ENCODE results near the gene GNAL.
"Not testable (repeated sequence)": the region's sequence is repeated elsewhere in the genome, so short reads cannot be mapped to it uniquely, and the experiment has no call there.

The GNAL gene

DNA sequence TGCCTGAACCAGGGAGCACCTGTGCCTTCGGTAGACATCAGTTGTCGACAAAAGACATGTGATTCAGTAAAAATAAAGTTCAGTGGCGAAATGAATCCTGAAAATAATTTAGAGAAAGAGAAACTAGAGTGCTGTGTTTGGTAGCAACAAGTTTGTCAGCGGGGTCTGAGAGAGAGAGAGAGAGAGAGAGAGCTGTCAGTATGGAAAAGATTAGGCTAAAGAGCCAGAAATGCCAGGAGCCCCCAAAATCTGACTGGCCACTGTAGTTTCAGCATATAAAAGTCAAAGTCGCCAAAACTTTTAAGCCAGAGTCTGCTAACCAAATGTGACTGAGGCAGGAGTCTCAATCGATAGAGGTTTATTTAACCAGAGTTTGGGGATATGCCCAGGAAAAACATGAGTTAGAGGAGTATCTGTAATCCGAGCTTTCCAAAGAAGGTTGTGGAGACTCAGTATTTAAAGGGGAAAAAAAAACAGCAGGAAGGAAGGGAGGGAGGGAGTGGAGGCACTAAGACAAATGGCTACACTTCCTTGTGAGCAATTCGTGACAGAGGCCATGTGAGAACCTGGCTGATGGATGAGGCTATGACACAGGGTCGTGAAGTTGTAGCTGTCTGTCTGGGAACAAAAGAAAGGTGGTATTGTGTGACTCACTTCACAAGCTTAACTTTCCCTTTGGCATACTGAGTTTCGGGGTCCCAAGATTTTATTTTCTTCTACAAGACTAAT lies 20.5 kb upstream of the GNAL start:
- DNase-seq (ENCODE audit: low read depth in 2 of 2, low spot score in 1 of 2), result no peak

DNA sequence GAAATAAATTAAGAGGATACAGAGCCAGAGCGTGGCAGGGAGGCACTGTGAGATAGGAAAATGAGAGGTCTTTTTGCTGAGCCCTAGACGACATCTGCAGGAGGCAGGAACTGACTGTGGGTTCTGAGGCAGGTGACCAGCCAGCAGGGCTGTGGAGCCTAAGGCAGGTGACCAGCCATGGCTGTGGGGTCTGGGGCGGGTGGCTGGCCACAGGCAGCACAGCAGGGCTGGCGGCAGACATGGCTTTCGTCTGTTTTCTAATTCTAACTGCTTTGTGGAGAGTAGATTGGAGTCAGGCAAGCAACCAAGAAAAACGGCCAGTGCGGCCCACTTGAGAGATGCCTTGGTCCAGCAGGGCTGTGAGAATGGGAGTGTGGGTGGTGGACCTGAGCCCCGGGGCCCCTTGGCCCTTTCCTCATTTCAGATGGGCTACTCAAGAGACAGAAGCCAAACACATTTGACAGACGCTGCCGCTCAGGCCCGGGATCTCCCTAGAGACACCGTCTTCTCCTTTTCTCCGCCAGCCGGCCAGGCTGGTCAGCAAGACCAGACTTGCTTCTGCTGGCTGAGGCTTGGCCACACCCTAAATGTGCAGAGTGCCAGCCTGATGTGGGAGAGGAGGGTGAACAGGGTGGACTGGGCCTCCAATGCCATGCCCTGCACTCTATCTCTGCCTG lies 19.7 kb upstream of the GNAL start:
- no peak for DNase-seq (ENCODE audit: low read depth in 2 of 2, low spot score in 1 of 2)

DNA sequence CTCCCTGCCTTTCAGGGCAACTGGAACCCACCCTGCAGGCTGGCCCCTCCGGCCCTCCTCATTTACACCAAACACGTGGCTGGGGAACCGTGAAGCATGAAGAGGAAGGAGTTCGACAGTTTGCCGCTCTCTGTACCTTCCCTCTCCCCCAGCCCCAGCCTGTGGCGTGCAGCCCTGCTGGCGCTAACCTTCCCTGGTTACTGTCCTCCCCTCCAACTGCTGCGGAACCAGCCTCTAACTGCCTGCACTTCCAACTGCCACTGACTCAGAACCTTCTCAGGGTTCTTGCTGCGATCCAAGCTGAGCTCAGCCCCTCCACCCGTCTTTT lies 19.2 kb upstream of the GNAL start:
- no peak for DNase-seq (ENCODE audit: low read depth in 2 of 2, low spot score in 1 of 2)

DNA sequence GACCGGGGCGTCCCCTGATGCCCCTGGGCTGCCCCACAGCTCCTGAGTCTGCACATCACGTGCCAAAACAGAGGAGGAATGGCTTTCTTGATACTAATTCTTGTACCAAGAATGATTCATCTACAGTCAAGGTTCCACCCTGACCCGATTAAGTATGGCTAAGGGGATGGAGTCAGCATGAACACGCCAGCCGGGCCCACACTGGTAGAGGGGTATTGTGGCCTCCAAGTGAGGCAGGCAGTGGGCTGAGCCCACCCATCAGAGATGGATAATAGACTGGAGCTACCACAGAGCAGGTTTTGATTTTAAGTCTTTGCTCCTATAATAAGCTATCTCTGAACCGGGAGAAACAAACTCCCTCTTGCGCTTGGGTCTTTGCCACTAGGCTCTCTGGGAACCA lies 17.9 kb upstream of the GNAL start:
- DNase-seq (ENCODE audit: low read depth in 2 of 2, low spot score in 1 of 2), result no peak

DNA sequence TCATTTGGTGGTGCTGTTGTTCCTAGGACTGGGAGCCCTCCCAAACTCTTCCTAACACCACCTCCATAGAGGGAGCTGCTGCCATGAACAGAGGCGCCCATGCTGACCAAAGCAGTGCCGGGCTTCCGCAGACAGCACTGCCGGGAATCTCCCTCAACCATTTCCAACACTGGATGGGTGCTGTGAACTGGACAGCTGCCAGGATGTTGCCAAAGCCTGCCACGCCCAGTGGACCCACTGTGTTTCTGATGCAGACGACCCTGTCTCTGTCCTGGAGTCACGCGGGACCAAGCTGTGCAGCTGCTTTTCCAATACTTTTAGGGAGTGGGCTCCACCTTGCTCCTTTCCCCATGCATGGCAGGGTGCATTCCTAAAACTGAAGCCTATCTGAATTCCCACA lies 16.9 kb upstream of the GNAL start:
- no peak for DNase-seq (ENCODE audit: low read depth in 2 of 2, low spot score in 1 of 2)

DNA sequence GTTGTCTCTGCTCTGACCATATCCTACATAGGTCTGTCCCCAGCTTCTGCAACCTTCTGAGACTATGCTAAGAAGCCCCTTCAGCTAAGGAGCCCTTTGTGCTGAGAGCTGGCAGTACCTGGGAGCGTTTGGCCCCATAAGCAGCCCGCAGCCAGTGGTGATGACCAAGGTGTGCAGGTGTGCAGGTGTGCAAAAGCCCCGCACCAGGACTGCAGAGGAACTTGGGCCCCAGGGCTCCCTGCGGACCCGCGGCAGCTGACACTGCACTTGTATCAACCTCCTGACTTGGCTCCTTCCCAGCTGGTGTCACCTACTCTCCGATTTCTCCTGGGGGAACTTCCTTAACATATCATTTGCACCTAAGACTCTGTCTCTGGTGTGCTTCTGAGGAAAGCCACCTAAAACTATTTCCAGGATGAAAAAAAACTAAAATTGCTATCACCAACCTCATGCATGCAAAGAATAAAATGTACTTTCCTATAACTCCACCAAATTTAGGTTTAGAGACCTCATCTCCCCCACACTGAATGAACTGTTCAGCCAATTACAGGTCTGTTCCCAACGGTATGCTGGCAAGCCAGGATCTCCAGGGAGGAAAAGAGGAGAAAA lies 16.1 kb upstream of the GNAL start:
- DNase-seq (ENCODE audit: low read depth in 2 of 2, low spot score in 1 of 2), result no peak

DNA sequence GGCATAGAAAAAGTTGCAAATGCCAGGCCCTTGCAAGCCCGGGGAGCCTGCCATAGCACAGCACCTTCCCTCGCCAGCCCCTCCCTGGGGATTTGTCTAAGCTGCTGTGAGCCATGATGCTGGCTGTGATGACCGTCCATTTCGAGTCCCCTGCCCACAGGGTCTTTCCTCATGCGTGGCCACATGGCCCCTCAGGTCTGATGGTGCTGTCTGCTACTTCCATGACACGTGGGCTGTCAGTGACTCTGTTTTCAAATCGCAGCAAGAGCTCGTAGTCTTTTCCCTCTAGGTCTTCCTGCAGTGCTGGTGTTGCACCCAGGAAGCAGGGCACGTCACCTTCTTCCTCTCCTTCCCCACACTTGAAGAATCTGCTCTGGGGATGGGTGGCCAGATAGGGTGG lies 15.5 kb upstream of the GNAL start:
- no peak for DNase-seq (ENCODE audit: low read depth in 2 of 2, low spot score in 1 of 2)

DNA sequence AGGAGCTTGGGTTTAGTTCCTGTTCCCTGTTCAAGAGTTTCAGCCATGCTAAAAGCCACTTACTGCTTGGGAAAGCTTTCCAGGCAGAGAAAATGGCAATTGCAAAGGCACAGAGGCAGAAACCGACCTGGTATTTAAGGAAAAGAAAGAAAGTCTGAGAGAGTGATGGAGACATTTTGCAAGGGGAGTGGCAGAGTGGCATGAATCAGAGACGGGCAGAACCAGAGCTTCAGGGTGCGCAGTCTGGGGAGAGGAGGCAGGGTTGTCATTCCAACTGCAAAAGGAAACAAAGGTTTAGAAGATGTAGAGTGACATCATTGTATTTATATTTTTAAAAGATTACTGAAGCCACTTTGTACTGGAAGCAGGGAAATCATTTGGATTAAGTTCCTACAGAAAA lies 14.9 kb upstream of the GNAL start:
- DNase-seq (ENCODE audit: low read depth in 2 of 2, low spot score in 1 of 2), result no peak

DNA sequence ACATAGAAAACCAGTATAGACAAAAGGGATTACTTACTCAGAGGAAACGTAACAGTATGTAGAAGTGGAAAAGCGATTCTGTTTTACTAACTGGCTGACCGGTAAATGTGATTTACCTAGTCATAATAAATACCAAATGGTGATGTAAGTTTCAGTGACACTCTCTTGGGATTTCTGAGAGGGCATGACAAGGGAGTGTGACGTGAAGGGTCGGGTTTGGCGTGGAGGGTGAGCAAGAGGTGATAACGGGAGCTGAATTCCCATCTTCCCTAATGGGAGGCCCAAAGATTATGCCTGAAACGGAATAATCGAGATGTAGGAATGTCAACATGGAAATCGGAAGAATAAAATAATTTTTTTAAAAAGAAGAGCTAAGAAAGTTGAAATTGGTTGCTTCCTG lies 12.7 kb upstream of the GNAL start:
- no peak for DNase-seq (ENCODE audit: low read depth in 2 of 2, low spot score in 1 of 2)

DNA sequence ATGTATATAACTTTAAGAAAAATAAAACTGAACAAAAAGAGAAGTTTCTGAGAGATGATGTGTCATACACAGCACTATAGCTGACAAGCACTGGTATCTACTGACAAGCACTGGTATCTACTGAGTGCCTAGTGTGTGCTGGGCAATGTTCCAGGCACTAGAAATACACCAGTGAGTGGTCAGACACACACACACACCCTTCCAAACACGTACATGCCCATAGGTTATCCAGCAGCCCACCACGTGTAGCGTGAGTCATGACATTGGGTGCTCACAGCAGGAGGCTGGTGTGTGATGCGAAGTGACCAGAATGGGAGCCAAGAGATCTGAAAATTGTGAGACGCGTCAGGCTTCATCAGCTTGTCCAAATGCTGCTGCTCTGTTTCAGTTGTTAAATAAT lies 12.2 kb upstream of the GNAL start:
- no peak for DNase-seq (ENCODE audit: low read depth in 2 of 2, low spot score in 1 of 2)

DNA sequence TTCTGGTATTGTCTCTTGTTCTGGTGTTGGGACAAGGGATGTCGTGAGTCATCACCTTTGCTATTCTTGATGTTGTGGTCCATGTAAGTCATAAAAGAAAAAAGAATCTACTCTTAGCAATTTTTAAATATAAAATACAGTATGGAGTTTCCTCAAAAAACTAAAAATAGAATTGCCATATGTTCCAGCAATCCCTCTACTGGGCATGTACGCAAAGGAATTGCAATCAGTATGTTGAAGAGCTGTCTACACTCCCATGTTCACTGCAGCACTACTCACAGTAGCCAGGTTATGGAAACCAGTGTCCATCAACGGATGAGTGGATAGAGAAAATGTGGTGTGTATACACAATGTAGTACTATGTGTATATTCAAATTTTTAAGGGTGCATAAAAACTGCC lies 10.9 kb upstream of the GNAL start:
- DNase-seq (ENCODE audit: low read depth in 2 of 2, low spot score in 1 of 2), result no peak

DNA sequence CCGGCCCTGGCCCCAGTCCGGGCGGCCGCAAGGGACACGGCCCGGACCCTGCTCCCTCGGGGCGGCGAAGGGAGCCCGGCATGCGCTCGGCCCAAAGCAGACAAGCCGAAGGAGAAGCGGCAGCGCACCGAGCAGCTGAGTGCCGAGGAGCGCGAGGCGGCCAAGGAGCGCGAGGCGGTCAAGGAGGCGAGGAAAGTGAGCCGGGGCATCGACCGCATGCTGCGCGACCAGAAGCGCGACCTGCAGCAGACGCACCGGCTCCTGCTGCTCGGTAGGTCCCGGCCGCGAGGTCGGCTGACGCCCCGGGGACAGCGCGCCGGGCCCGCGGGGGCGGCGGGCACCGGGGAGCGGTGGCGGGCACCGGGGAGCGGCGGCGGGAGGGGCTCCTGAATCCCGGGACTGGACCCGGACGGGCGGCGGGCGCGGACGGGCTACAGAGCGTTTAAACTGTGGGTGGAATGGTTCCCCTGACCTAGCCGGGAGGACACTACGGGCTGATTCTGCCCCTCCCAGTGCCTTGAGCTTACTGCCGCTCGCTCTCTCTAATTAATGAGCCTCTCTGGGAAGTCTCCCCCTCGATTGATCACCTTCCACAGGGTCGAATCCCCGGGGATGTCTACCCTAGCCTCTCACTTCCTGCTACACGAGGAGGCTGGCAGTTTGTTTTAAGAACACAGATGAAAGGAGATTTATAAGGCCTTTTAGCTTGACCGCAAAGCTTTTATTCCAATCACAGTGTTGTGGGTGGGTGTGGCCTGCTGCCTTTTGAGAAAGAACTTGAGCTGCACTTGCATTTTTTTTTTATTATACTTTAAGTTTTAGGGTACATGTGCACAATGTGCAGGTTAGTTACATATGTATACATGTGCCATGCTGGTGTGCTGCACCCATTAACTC lies 853 bp downstream of the GNAL start:
- DNase-seq (ENCODE audit: low read depth in 2 of 2, low spot score in 1 of 2), result no peak

DNA sequence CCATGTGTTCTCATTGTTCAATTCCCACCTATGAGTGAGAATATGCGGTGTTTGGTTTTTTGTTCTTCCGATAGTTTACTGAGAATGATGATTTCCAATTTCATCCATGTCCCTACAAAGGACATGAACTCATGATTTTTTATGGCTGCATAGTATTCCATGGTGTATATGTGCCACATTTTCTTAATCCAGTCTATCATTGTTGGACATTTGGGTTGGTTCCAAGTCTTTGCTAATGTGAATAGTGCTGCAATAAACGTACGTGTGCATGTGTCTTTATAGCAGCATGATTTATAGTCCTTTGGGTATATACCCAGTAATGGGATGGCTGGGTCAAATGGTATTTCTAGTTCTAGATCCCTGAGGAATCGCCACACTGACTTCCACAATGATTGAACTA lies 1.6 kb downstream of the GNAL start:
- not testable (repeated sequence) for DNase-seq (ENCODE audit: low read depth in 2 of 2, low spot score in 1 of 2)

DNA sequence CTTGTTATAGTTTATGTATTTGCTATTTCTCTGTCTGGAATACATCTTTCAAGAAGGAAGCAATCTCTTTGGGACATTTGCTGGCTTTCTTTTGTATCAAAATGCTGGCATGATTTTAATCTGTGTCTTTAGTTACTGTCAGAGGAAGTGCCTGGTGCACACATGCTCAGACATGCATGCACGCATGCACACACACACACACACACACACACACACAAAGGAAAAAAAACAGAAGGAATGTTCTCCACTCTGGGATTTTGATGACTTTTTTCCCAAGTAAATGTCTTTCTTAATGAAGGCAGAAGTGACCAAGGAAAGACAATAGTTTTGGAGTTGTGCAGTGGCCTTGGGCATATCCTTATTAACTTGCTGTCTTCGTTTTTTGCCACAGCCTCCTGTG lies 6.7 kb downstream of the GNAL start:
- no peak for DNase-seq (ENCODE audit: low read depth in 2 of 2, low spot score in 1 of 2)

DNA sequence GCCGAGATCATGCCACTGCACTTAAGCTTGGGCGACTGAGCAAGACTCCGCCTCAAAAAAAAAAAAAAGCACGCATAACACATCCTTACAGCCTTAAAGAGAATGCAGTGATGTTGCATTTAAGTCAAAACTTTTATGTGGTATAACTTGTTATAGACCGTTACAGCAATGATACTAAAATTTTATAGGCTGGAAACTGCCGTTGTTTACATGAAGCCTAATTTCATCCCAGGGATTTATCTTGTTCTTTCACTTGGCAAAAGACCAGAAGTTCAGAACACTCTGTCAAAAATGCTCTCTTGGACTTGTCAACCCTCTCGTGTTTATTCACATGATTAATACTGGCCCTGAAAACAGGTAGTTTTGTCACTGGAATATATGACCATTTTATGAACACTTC lies 7.4 kb downstream of the GNAL start:
- no peak for DNase-seq (ENCODE audit: low read depth in 2 of 2, low spot score in 1 of 2)

DNA sequence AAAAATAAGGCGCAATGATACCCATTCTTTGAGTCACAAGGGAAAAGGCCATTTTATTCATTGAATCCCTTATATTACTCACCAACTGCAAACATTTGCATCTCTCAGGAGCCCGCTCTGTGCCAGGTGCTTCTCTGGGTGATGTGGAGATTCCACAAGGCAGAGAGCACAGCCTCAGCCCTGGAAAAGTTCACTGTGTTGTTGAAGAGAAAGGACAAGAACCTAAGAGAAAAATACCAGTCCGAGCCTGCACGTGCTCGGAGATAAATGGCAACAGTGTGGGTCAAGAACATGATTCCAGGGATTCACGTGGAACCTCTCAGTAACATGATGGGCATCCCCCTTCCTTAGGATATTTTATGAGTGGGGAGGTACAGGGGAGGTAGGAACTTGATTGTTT lies 11.8 kb downstream of the GNAL start:
- no peak for DNase-seq (ENCODE audit: low read depth in 2 of 2, low spot score in 1 of 2)

DNA sequence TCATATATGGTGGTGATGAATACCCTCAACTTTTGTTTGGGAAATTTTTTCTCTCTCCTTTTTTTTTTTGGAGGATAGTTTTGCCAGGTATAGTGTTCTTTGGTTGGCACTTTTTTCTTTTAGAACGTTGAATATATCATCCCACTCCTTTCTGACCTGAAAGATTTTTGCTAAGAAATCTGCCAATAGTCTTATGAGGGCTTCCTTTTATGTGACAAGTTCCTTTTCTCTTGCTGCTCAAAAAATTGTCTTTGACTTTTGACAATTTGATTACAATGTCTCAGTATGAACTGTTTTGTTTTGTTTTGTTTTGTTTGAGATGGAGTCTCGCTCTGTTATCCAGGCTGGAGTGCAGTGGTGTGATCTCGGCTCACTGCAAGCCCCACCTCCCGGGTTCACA lies 21.5 kb downstream of the GNAL start:
- no peak for DNase-seq (ENCODE audit: low read depth in 2 of 2, low spot score in 1 of 2)

DNA sequence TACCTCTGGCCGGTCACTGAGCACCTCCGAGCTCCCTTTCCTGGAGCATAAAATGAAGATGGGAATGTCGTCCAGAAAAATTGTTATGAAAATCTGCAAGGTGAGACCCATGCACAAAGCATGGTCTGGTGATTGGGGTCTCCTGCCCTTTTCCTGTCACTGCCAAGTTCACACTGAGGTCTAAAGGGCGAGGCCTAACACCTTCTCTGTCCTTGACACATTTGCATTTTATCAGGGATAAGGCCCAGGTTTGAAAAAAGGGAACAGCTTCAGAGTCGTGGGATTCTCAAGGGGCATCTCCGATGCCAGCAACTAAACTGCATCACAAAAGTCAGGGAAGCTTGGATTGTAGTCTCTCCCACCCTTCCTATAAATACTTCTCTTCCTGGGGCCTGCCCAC lies 24.7 kb downstream of the GNAL start:
- no peak for DNase-seq (ENCODE audit: low read depth in 2 of 2, low spot score in 1 of 2)

DNA sequence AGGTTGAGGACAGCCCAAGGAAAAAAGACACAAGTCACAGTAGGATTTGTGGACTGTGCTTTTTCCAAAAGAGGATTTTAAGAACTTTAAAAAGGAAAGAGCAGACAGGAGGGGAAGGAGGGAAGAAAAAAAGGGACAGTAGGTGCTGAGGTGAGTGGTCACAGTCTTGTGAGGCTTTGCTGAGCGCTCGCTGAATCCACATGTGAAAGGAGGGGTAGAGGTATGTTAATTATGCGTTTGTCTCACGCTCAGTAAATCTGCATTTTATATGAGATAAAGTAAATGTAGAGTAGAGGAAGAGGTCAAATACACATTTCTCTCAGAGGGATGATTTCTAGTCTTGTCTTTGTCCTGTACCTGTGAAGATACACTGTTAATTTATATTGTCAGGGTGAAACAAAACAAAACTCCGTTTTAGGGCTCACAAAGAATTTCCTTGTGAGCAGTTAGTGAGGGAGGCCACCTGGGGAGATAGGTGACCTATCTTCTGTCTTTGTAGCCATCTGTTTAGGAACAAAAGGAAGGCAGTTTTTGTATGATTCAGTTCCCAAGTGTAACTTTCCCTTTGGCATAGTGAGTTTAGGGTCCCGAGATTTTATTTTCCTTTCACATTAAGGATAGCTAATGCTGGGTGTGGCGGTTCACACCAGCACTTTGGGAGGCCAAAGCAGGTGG lies 25.3 kb downstream of the GNAL start:
- no peak for DNase-seq (ENCODE audit: low read depth in 2 of 2, low spot score in 1 of 2)

DNA sequence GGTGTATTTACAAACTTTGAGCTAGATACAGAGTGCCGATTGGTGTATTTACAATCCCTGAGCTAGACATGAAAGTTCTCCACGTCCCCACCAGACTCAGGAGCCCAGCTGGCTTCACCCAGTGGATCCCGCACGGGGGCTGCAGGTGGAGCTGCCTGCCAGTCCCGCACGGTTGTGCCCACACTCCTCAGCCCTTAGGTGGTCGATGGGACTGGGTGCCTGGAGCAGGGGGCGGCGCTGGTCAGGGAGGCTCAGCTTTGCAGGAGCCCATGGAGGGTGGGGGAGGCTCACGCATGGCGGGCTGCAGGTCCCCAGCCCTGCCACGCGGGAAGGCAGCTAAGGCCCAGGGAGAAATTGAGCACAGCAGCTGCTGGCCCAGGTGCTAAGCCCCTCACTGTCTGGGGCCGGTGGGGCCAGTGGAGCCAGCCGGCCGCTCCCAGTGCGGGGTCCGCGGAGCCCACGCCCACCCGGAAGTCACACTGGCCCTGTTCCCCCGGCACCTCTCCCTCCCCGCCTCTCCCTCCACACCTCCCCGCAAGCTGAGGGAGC lies 27.8 kb downstream of the GNAL start:
- DNase-seq (ENCODE audit: low read depth in 2 of 2, low spot score in 1 of 2), result not testable (repeated sequence)

DNA sequence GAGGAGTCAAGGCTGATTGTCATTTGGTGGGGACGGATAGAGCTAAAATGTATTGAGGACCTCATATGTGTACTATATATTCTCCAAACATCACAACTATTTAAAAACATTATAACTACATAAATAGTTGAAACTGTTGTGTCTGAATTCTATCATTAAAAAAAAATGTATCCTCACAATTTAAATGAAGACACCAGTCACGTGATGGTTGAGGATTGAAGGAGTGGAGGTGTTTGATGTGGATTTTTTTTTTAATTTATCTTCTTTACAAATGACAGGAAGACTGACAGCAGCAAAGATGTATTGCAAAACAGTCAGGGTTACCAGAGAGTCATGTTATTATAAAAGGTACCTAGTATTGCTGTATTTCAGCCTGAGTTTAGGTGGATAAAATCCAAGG lies 30.0 kb downstream of the GNAL start:
- no peak for DNase-seq (ENCODE audit: low read depth in 2 of 2, low spot score in 1 of 2)

All from stimulated activated CD8-positive, alpha-beta memory T cell treated with anti-CD3 and anti-CD28 coated beads, Interleukin-4, amount 100 ng/mL, for 1 hour (primary cell).